Subcutaneous abdominal adipose tissue (tissue), 5 donors: ENCODE data around the gene PHC3.

Experiments used
- H3K27ac ChIP-seq: one replicate; pipeline ENCODE4 v1.7.0; 2013; ENCODE audit warnings: low read depth, mild to moderate bottlenecking, inconsistent platforms, low read length, moderate library complexity
- H3K27me3 ChIP-seq, 5 donors: one replicate each; pipeline ENCODE4 v1.7.0; 2013; ENCODE audit warnings: low read length in 5 of 5, inconsistent platforms in 1 of 5; ENCODE audit not compliant: control insufficient read depth in 5 of 5, insufficient read depth in 4 of 5
- H3K36me3 ChIP-seq, 5 donors: one replicate each; pipeline ENCODE4 v1.7.0; 2013; ENCODE audit warnings: low read length in 5 of 5; ENCODE audit not compliant: control insufficient read depth in 5 of 5, insufficient read depth in 5 of 5
- H3K4me1 ChIP-seq, 5 donors: one replicate each; pipeline ENCODE4 v1.7.0; 2013; ENCODE audit warnings: low read length in 5 of 5, mild to moderate bottlenecking in 3 of 5, moderate library complexity in 1 of 5; ENCODE audit not compliant: control insufficient read depth in 5 of 5, insufficient read depth in 5 of 5
- H3K4me3 ChIP-seq, 5 donors: one replicate each; pipeline ENCODE4 v1.7.0; 2013; ENCODE audit warnings: low read length in 5 of 5, low read depth in 1 of 5
- H3K9ac ChIP-seq, 5 donors: one replicate each; pipeline ENCODE4 v1.7.0; 2013; ENCODE audit warnings: low read length in 5 of 5, mild to moderate bottlenecking in 4 of 5, moderate library complexity in 3 of 5
- H3K9me3 ChIP-seq, 5 donors: one replicate each; pipeline ENCODE4 v1.7.0; 2013; ENCODE audit warnings: low read length in 5 of 5; ENCODE audit not compliant: control insufficient read depth in 5 of 5
- donor health status: healthy.
- donor health status: healthy.
- donor health status: healthy.
- donor health status: healthy.
- donor health status: healthy.

Gene PHC3

DNA sequence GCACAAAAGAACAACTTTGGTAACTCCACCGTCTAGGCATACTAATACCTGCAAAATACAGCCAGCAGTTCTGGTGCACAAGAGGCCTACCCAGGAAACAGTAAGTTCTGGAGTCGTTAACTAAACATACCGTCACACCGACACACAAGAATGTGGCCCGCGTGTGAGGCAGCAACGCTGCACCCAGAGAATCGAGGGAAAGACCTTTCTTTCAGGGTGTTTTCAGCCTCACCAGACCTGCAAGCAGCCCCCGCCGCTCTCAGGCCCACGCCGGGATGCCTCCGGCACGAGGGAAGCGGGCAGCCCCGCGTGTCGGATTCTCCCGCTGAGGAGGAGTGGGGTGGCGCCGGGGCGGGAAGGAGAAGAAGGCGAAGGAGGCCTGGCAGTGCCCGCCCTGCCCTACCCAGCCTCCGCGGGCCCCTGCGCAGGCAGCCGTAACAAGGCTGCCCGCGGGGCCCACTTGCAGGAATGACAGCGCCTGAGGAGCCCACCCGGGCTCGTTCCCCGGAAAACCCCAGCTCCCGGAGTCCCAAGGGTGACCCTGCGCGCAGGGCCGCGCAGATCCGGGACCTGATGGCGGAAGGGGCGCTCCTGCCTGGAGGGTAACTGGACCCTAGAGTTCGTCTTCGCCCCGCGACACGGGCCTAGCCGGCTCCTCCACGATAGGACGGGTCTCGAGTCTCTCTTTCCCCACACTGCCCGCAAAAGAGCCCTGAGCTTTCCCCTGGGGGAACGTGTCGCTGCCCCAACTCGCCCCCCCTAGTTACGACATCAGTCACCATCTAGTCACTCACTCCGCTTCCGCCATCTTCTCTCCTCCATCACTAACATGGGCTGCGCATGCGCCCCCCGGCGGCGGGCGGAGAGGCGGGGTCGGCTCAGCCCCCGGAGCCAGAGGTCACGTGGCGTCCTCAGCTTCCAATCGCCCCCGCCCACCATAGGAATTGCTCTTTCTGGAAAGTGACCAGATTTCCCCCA lies at the start of gene PHC3:
TSS of gene PHC3 (minus strand) at position 826 of the 978 bp plus-strand sequence. CDS start at position 808, 18 bp downstream.
- H3K36me3 ChIP-seq: peaks cover 9 to 21% (median 19%) of the 10 kb centered on the region in 5 donors
- peak within 1 kb of the TSS; percentile 95 for H3K27ac ChIP-seq
- no peaks in the 10 kb centered on the region for H3K9me3 ChIP-seq
- H3K27me3 ChIP-seq: no peaks in the 10 kb centered on the region
- peak within 1 kb of the TSS; percentile 97 to 99 (median 98) for H3K9ac ChIP-seq
- peak within 1 kb of the TSS; percentile 85 to 97 (median 95) for H3K4me3 ChIP-seq
- peaks cover 0 to 24% (median 18%) of the 10 kb centered on the region in 5 donors for H3K4me1 ChIP-seq

- Histone ChIP-seq H3K9me3 (no peaks in the 10 kb centered on the region), H3K4me1 (peaks cover 0 to 7% (median 5%) of the 10 kb centered on the region in 5 donors), H3K36me3 (peaks cover 0 to 2% (median 0%) of the 10 kb centered on the region in 5 donors), H3K9ac (no peak overlapping the region), H3K27me3 (no peaks in the 10 kb centered on the region), H3K27ac (no peak overlapping the region), H3K4me3 (no peak overlapping the region)
Observed at GRCh38 chr3:170228093-170228766, 46.7 kb upstream of the PHC3 start.

- no peak overlapping the region for H3K9ac ChIP-seq
- H3K36me3 ChIP-seq: no peaks in the 10 kb centered on the region
- no peak overlapping the region for H3K27ac ChIP-seq
- peaks cover 0 to 16% (median 11%) of the 10 kb centered on the region in 5 donors for H3K4me1 ChIP-seq
- no peaks in the 10 kb centered on the region for H3K27me3 ChIP-seq
- H3K4me3 ChIP-seq: no peak overlapping the region
- H3K9me3 ChIP-seq: no peaks in the 10 kb centered on the region
Observed at GRCh38 chr3:170226426-170226960, 45.0 kb upstream of the PHC3 start.

- no peaks in the 10 kb centered on the region for H3K36me3 ChIP-seq
- H3K9me3 ChIP-seq: no peaks in the 10 kb centered on the region
- no peak overlapping the region for H3K4me3 ChIP-seq
- H3K4me1 ChIP-seq: peaks cover 0 to 17% (median 11%) of the 10 kb centered on the region in 5 donors
- H3K27ac ChIP-seq: no peak overlapping the region
- no peak overlapping the region for H3K9ac ChIP-seq
- H3K27me3 ChIP-seq: no peaks in the 10 kb centered on the region
Observed at GRCh38 chr3:170225166-170225565, 43.6 kb upstream of the PHC3 start.

DNA sequence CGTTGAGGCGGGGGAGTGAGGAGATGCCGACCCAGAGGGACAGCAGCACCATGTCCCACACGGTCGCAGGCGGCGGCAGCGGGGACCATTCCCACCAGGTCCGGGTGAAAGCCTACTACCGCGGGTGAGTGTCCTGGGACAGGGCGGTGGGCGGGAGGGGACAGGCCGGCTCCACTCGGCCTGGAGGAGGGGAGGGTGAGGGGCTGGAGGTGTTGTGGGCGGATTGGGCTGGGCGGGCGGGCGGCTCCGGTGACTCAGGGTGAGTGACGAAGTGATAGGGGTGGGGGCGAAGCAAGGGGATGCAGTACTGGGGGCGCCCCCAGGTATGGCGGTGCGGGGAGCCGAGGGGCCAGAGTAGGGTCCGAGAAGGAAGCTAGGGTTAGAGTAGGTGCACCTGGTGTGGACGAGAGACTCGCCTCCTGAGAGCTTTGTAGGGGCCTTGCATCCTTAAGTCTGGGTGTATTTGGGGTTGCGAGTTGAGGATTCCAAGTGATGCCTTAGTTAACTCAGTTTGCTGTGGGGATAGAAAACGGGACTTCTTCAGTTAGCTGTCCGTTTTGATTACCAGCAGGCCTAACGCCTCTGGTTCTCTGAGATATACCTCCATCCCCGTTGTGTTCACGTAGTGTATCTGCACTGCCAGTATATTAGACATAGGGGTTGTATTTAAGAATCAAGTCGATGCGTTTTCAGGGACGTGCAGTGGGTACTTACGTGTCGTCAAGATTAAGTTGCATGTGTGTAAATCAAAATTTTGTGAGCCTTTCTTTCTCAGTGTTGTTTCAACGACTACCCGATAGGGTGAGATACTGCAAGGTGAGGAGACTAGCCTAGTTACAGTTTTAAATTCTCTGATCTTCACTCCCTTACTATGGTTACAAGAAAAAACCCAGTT lies 41.4 kb upstream of the PHC3 start:
- H3K4me1 ChIP-seq: peaks cover 0 to 17% (median 11%) of the 10 kb centered on the region in 5 donors
- no peaks in the 10 kb centered on the region for H3K27me3 ChIP-seq
- peak overlapping the region; percentile 0 to 95 (median 88) for H3K9ac ChIP-seq
- peak overlapping the region; percentile 74 for H3K27ac ChIP-seq
- no peaks in the 10 kb centered on the region for H3K36me3 ChIP-seq
- no peaks in the 10 kb centered on the region for H3K9me3 ChIP-seq
- H3K4me3 ChIP-seq: peak overlapping the region; percentile 83 to 84 (median 84)

- no peaks in the 10 kb centered on the region for H3K36me3 ChIP-seq
- peak within 1 kb of the TSS; percentile 83 to 93 (median 84) for H3K4me3 ChIP-seq
- peak within 1 kb of the TSS; percentile 85 for H3K27ac ChIP-seq
- H3K4me1 ChIP-seq: peaks cover 0 to 17% (median 11%) of the 10 kb centered on the region in 5 donors
- no peaks in the 10 kb centered on the region for H3K27me3 ChIP-seq
- peak within 1 kb of the TSS; percentile 0 to 95 (median 88) for H3K9ac ChIP-seq
- H3K9me3 ChIP-seq: no peaks in the 10 kb centered on the region
Observed at GRCh38 chr3:170221924-170222646, 40.6 kb upstream of the PHC3 start, which contains the start of gene PRKCI. PRKCI (plus strand) TSS chr3:170222424; CDS start chr3:170222670, 246 bp downstream.

GRCh38 chr3:170220871-170221270 lies 39.3 kb upstream of the PHC3 start:
- Histone ChIP-seq H3K9me3 (no peaks in the 10 kb centered on the region), H3K27ac (no peak overlapping the region), H3K4me3 (no peak overlapping the region), H3K36me3 (no peaks in the 10 kb centered on the region), H3K4me1 (peaks cover 0 to 17% (median 11%) of the 10 kb centered on the region in 5 donors), H3K27me3 (no peaks in the 10 kb centered on the region), H3K9ac (no peak overlapping the region)

- H3K4me3 ChIP-seq: no peak overlapping the region
- H3K9ac ChIP-seq: no peak overlapping the region
- peaks cover 0 to 17% (median 11%) of the 10 kb centered on the region in 5 donors for H3K4me1 ChIP-seq
- no peaks in the 10 kb centered on the region for H3K36me3 ChIP-seq
- no peak overlapping the region for H3K27ac ChIP-seq
- no peaks in the 10 kb centered on the region for H3K9me3 ChIP-seq
- H3K27me3 ChIP-seq: no peaks in the 10 kb centered on the region
Observed at GRCh38 chr3:170219850-170220249, 38.3 kb upstream of the PHC3 start.

DNA sequence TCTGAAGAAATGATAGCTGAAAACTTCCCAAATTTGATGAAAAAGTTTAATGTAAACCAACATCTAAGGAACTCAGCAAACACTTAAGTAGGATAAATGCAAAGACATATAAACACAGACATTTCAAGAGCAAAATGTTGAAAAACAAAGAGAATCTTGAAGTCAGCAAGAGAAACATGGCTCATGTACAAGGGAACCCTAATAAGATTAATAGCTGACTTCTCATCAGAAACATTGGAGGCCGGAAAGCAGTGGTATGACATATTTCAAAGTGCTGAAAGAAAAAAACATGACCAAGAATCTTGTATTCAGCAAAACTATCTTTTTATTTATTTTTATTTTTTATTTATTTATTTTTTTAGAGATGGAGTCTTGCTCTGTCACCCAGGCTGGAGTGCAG lies 30.1 kb upstream of the PHC3 start:
- Histone ChIP-seq H3K36me3 (no peaks in the 10 kb centered on the region), H3K27ac (no peak overlapping the region), H3K4me1 (no peaks in the 10 kb centered on the region), H3K27me3 (no peaks in the 10 kb centered on the region), H3K9ac (no peak overlapping the region), H3K9me3 (no peaks in the 10 kb centered on the region), H3K4me3 (no peak overlapping the region)
